Right lobe of liver (tissue), 4 donors: ENCODE results near the gene PTCH1.

Experiments
- CTCF ChIP-seq, 4 donors: fragments of 200-600 bp in 3 of 4; fragments of 450-650 bp in 1 of 4; IDR thresholded peaks; one replicate each; pipeline versions ENCODE4 v1.5.1 to v1.8.0; 2016 to 2022; ENCODE audit warnings: antibody characterized with exemption in 4 of 4, mild to moderate bottlenecking in 2 of 4
- POLR2A ChIP-seq: fragments of 450-650 bp; IDR thresholded peaks from one replicate; pipeline ENCODE4 v1.6.1; 2017; ENCODE audit warnings: antibody characterized with exemption, mild to moderate bottlenecking
- donor health status: DM: no; HTN: no; CAD: no.
- donor health status: DM: no; HTN: no; CAD: no.
- donor health status: DM: no; HTN: yes; CAD: no.

- TF ChIP-seq CTCF (IDR thresholded peaks at IDR 0.05) (no peak), POLR2A (no peak)
Measured at GRCh38 chr9:95514342-95514741, 2.4 kb downstream of the PTCH1 start.
